SU-DHL-6 (cell line): ENCODE measurements around the gene BTBD2.

ENCODE experiments used
- H2AFZ ChIP-seq: fragments of 200-600 bp; sonication (generic); 2 replicates; pipeline ENCODE4 v1.6.1; 2014; ENCODE audit warnings: low read depth, mild to moderate bottlenecking, moderate library complexity, mixed read lengths, antibody characterized with exemption, low read length; ENCODE audit not compliant: severe bottlenecking
- H3F3A ChIP-seq: fragments of 200-600 bp; shearing (Covaris generic); 2 replicates; pipeline ENCODE4 v1.6.0; 2016; ENCODE audit warnings: antibody characterized with exemption, mild to moderate bottlenecking; ENCODE audit not compliant: insufficient read depth
- H3K27ac ChIP-seq: fragments of 200-600 bp; sonication (generic); 2 replicates; pipeline ENCODE4 v1.5.1; 2016; ENCODE audit warnings: low read depth, mild to moderate bottlenecking, low read length, moderate library complexity, mixed read lengths
- H3K27me3 ChIP-seq: fragments of 200-600 bp; sonication (generic), shearing (Covaris generic); 2 replicates; pipeline ENCODE4 v1.6.0; 2014; ENCODE audit warnings: mild to moderate bottlenecking, low read length
- H3K36me3 ChIP-seq: fragments of 200-600 bp; sonication (generic); 2 replicates; pipeline ENCODE4 v1.6.1; 2014; ENCODE audit warnings: mild to moderate bottlenecking, low read length, mixed read lengths
- H3K4me2 ChIP-seq: fragments of 300-600, 200-600 bp; shearing (Covaris generic), sonication (generic); 2 replicates; pipeline ENCODE4 v1.6.0; 2014; ENCODE audit warnings: low read length, low read depth, mild to moderate bottlenecking; ENCODE audit not compliant: poor library complexity, severe bottlenecking
- H3K4me3 ChIP-seq: fragments of 200-600 bp; sonication (generic); 2 replicates; pipeline ENCODE4 v1.5.1; 2014; ENCODE audit warnings: antibody characterized with exemption, low read length, mild to moderate bottlenecking, mixed read lengths; ENCODE audit not compliant: insufficient read depth, poor library complexity, severe bottlenecking
- H3K79me2 ChIP-seq: fragments of 200-600 bp; sonication (generic); 2 replicates; pipeline ENCODE4 v1.6.1; 2014; ENCODE audit warnings: mild to moderate bottlenecking, low read length, moderate library complexity; ENCODE audit not compliant: insufficient read depth
- H3K9ac ChIP-seq: fragments of 200-600 bp; sonication (generic); 2 replicates; pipeline ENCODE4 v1.7.0; 2014; ENCODE audit warnings: mild to moderate bottlenecking, low read length
- H3K9me2 ChIP-seq: fragments of 200-600 bp; sonication (generic); replicated peaks from 2 replicates; pipeline ENCODE4 v1.6.1; 2014; ENCODE audit warnings: low read length; ENCODE audit not compliant: insufficient read depth
- H3K9me3 ChIP-seq: fragments of 200-600 bp; sonication (generic); 2 replicates; pipeline ENCODE4 v1.6.1; 2014; ENCODE audit warnings: low read length, mixed read lengths; ENCODE audit not compliant: insufficient read depth
- H4K20me1 ChIP-seq: fragments of 200-600 bp; sonication (generic); 2 replicates; pipeline ENCODE4 v1.6.1; 2014; ENCODE audit warnings: low read depth, mild to moderate bottlenecking, antibody characterized with exemption, low read length, moderate library complexity, mixed read lengths
- EZH2phosphoT487 ChIP-seq: fragments of 200-600 bp; sonication (generic), shearing (Covaris generic); conservative IDR thresholded peaks from 2 replicates; pipeline ENCODE4 v1.6.1; 2018; ENCODE audit warnings: mild to moderate bottlenecking, antibody characterized with exemption, low read length, moderate library complexity, mixed read lengths
- TF ChIP-seq, protein P1 (sequence below): fragments of 200-600 bp; sonication (generic); IDR thresholded peaks from one replicate; pipeline ENCODE4 v1.5.1; 2017; ENCODE audit warnings: antibody characterized with exemption, mild to moderate bottlenecking, low read length, moderate library complexity; ENCODE audit not compliant: insufficient read depth, poor library complexity, severe bottlenecking

The BTBD2 gene

DNA sequence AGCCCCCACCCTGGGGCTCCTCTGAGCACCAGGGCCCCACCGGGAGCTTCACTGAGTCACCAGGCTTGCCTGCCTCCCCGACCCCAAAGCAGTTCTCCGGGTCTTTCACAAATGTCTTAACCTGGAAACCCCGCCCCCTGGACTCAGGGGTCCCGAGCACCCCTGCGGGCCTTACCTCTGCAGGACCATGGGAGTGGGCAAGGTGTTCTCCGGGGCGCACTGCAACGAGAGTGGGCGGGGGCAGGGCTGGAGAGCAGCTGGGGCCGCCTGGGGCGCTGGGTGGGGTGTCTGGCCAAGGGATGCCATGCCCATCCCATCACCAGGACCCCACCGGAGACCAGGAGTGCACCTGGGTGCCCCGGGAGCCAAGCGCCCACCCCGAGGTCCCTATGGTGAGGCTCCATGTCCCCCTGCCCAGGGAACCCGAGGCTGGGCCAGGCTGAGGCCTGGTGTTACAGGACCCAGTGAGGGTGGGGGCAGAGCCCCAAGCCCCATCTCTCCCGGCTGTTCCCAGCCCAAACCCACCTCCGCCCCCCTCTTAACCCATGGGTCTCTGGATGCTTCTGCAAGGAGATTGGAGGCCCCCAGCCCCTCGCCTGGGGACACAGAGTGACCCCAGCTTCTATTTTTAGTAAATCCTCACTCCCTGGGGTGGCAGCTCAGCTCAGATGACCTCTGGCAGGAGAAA, 24.6 kb upstream of the BTBD2 start:
- H3K9me2 ChIP-seq: no peaks in the 10 kb centered on the region
- no peaks in the 10 kb centered on the region for H3K36me3 ChIP-seq
- no peaks in the 10 kb centered on the region for H3K9me3 ChIP-seq
- no peak overlapping the region for H3K9ac ChIP-seq
- H3K4me2 ChIP-seq: no peak overlapping the region
- H3K4me3 ChIP-seq: no peak overlapping the region
- no peak overlapping the region for H2AFZ ChIP-seq
- H3F3A ChIP-seq: peaks cover 19% of the 10 kb centered on the region
- H3K27ac ChIP-seq: no peak overlapping the region
- H4K20me1 ChIP-seq: peaks cover 7% of the 10 kb centered on the region; the same call in 1 of the 2 replicates
- no peaks in the 10 kb centered on the region for H3K27me3 ChIP-seq
- H3K79me2 ChIP-seq: no peaks in the 10 kb centered on the region
- no peak for TF ChIP-seq EZH2phosphoT487
- TF ChIP-seq, protein P1, sequence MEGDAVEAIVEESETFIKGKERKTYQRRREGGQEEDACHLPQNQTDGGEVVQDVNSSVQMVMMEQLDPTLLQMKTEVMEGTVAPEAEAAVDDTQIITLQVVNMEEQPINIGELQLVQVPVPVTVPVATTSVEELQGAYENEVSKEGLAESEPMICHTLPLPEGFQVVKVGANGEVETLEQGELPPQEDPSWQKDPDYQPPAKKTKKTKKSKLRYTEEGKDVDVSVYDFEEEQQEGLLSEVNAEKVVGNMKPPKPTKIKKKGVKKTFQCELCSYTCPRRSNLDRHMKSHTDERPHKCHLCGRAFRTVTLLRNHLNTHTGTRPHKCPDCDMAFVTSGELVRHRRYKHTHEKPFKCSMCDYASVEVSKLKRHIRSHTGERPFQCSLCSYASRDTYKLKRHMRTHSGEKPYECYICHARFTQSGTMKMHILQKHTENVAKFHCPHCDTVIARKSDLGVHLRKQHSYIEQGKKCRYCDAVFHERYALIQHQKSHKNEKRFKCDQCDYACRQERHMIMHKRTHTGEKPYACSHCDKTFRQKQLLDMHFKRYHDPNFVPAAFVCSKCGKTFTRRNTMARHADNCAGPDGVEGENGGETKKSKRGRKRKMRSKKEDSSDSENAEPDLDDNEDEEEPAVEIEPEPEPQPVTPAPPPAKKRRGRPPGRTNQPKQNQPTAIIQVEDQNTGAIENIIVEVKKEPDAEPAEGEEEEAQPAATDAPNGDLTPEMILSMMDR: no peak

DNA sequence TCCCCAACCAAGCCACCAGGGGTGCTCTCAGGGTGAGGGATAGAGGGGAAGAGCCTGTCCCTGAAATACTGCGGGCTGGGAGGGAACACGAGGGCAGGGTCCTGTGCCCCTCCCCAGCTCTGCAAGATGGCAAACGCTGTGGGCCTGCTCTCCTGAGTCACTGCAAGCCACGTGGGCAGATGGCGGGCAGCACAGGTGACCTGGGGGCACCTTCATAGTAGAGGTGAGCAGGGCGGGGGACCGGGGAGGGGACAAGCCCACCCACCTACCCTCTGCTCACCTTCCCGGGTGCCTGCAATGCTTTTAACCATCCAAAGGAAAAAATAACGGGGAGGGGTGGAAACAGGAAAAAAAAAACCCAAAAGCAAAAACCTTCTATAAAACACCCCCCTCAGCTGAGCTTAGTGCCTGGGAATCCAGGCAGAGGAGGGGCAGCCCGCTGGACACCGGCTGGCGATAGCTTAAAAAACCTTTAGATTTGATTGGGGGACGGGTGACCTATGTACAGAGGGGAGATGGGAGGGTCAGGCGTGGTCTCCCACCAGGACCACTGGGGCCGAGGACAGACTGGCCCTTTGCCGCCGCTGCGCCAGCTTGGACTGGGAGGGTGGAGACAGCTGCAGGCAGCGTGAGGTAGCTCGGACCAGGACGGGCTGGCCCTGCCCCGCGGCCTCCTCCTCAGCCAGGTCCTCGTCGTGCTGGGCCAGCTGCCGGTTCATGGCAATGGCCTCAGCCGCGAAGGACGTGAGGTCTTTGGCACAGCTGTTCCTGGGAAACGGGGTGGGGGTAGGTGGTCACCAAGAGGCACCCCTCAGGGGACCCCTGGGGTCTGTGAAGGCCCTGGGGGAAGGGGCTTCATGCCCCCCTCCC, 23.8 kb upstream of the BTBD2 start:
- Histone ChIP-seq H2AFZ (no peak overlapping the region), H4K20me1 (peaks cover 7% of the 10 kb centered on the region; the same call in 1 of the 2 replicates), H3K4me3 (no peak overlapping the region), H3K27ac (no peak overlapping the region), H3K9me3 (no peaks in the 10 kb centered on the region), H3K9ac (no peak overlapping the region), H3K9me2 (no peaks in the 10 kb centered on the region), H3K4me2 (no peak overlapping the region), H3K36me3 (no peaks in the 10 kb centered on the region), H3K79me2 (no peaks in the 10 kb centered on the region), H3K27me3 (no peaks in the 10 kb centered on the region), H3F3A (peaks cover 19% of the 10 kb centered on the region)
- TF ChIP-seq, protein P1: no peak
- TF ChIP-seq EZH2phosphoT487: no peak

DNA sequence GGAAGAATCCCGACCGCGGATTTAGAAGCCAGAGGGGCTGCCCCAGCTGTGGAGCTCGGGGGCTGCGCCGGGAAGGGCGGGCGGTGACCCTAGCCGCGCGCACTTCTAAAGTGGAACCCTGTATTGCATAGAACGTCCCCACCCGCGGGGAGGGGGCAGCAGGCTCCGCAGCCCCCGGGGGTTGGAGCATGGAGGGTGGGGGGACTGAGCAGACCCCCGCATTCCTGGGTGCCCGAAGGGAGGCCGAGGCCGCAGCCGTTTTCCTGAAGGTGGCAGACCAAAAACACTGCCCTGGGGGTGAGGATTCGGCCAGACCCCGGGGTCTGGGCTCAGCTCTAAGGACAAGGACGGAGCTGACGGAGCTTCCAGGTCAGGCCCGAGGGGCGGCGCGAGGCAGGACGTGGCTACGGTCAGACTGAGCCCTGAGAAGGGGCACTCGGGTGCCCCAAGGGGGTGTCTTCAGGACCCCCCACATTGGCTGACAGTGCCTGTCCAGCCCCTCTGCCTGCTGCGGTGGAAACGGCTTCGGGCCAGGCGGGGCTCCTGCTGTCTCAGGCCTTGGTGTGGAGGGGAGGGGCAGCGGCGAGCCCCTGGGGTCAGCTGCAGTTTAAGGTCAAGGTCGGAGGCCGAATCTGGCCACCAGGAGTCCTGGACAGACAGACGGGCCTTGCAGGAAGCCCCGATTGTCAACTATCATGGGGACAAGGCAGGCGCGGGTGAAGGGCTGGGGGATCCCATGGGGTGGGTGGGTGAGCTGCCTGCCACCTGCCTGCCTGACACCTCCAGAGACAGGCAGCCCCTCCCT, 23.0 kb upstream of the BTBD2 start:
- Histone ChIP-seq H2AFZ (no peak overlapping the region), H3K9ac (no peak overlapping the region), H3K4me2 (no peak overlapping the region), H4K20me1 (peaks cover 7% of the 10 kb centered on the region; the same call in 1 of the 2 replicates), H3K27me3 (no peaks in the 10 kb centered on the region), H3K27ac (no peak overlapping the region), H3K79me2 (no peaks in the 10 kb centered on the region), H3K36me3 (no peaks in the 10 kb centered on the region), H3F3A (peaks cover 19% of the 10 kb centered on the region), H3K9me3 (no peaks in the 10 kb centered on the region), H3K9me2 (no peaks in the 10 kb centered on the region), H3K4me3 (no peak overlapping the region)
- no peak for TF ChIP-seq EZH2phosphoT487
- TF ChIP-seq, protein P1: no peak
